ENCODE results near the gene PKIG. TPM values are rescaled to one million over a fixed set of nuclear protein-coding genes. Genes with fewer than 3 reads are reported as not detected.

Gene PKIG
- total and polyA plus RNA-seq, 4 experiments from 2014 or later = 0.36 to 1.1 (median 0.89) TPM

GRCh38 chr20:44662261-44662660, 79.9 kb downstream of the PKIG start:
- ChIA-PET CTCF (ENCODE audit: partially characterized antibody) (interaction anchor here (0.7 to 8.6 kb wide), 2 partner anchors 20 to 21 kb away, joined by 3 to 81 read pairs; no protein-coding TSS in a partner anchor), POLR2A (ENCODE audit: partially characterized antibody) (no interaction called here)
- intact Hi-C loops (cut with micrococcal nuclease) = no loop called here
- Histone ChIP-seq H3K27me3 (ENCODE audit: insufficient read depth, low read length) (no peaks in the 10 kb centered on the region), H3K4me3 (ENCODE audit: low read length in 2 of 2) (no peak overlapping the region), H3K4me1 (ENCODE audit: insufficient read depth, low read length) (no peaks in the 10 kb centered on the region), H3K36me3 (ENCODE audit: insufficient read depth, low read length) (no peaks in the 10 kb centered on the region), H3K27ac (ENCODE audit: low read depth, low read length) (no peak overlapping the region), H3K9me3 (ENCODE audit: control insufficient read depth in 1 of 2, low read length in 2 of 2) (no peaks in the 10 kb centered on the region)
- no peak for DNase-seq
- Mint-ChIP-seq H3K9me3 (peaks cover 0 to 3% (median 0%) of the 10 kb centered on the region in 8 donors), H3K36me3 (peaks cover 15 to 38% of the 10 kb centered on the region in 2 donors), H3K4me3 (no peak overlapping the region), H3K4me1 (peaks cover 3 to 9% (median 6%) of the 10 kb centered on the region in 4 donors), H3K27ac (no peak overlapping the region), H3K27me3 (no peaks in the 10 kb centered on the region)

GRCh38 chr20:44664131-44664530, 81.8 kb downstream of the PKIG start:
- no peaks in the 10 kb centered on the region for H3K27me3 Mint-ChIP-seq
- POLR2A ChIA-PET (ENCODE audit: partially characterized antibody) = interaction anchor here (1.0 kb wide), 1 partner anchor 14 kb away, joined by 3 read pairs; no protein-coding TSS in a partner anchor

GRCh38 chr20:44666066-44666465, 83.7 kb downstream of the PKIG start:
- Histone ChIP-seq H3K36me3 (ENCODE audit: insufficient read depth, low read length) (no peaks in the 10 kb centered on the region), H3K9me3 (ENCODE audit: control insufficient read depth in 1 of 2, low read length in 2 of 2) (no peaks in the 10 kb centered on the region), H3K27me3 (ENCODE audit: insufficient read depth, low read length) (no peaks in the 10 kb centered on the region), H3K4me3 (ENCODE audit: low read length in 2 of 2) (no peak overlapping the region), H3K4me1 (ENCODE audit: insufficient read depth, low read length) (peaks cover 21% of the 10 kb centered on the region), H3K27ac (ENCODE audit: low read depth, low read length) (no peak overlapping the region)
- Mint-ChIP-seq H3K27ac (peak overlapping the region in 1 of 7 donors; percentile 6), H3K4me3 (no peak overlapping the region), H3K27me3 (no peaks in the 10 kb centered on the region), H3K9me3 (no peaks in the 10 kb centered on the region), H3K36me3 (peaks cover 4 to 15% of the 10 kb centered on the region in 2 donors), H3K4me1 (peaks cover 10 to 15% (median 12%) of the 10 kb centered on the region in 4 donors)
- ChIA-PET POLR2A (ENCODE audit: partially characterized antibody) (interaction anchor here (0.6 to 4.1 kb wide), 3 partner anchors 10 to 21 kb away, joined by 3 to 18 read pairs (median 9); partner anchors contain the start of gene ADA), CTCF (ENCODE audit: partially characterized antibody) (interaction anchor here (0.6 to 8.6 kb wide), 5 partner anchors 17 to 35 kb away, joined by 3 to 81 read pairs (median 3); no protein-coding TSS in a partner anchor)
- intact Hi-C loops (cut with micrococcal nuclease) = no loop called here
- no peak for DNase-seq

More at GRCh38 chr20:44664131-44664530, 81.8 kb downstream of the PKIG start:
- Mint-ChIP-seq H3K4me1 (peaks cover 3 to 10% (median 6%) of the 10 kb centered on the region in 4 donors), H3K9me3 (no peaks in the 10 kb centered on the region), H3K27ac (no peak overlapping the region), H3K36me3 (peaks cover 10 to 30% of the 10 kb centered on the region in 2 donors), H3K4me3 (no peak overlapping the region)
- H3K36me3 ChIP-seq (ENCODE audit: insufficient read depth, low read length) = no peaks in the 10 kb centered on the region
- H3K4me3 ChIP-seq (ENCODE audit: low read length in 2 of 2) = no peak overlapping the region
- intact Hi-C loops (cut with micrococcal nuclease) = no loop called here
- CTCF ChIA-PET (ENCODE audit: partially characterized antibody) = interaction anchor here (8.6 kb wide), 1 partner anchor 19 kb away, joined by 81 read pairs; no protein-coding TSS in a partner anchor
- no peaks in the 10 kb centered on the region for H3K9me3 ChIP-seq (ENCODE audit: control insufficient read depth in 1 of 2, low read length in 2 of 2)
- no peak overlapping the region for H3K27ac ChIP-seq (ENCODE audit: low read depth, low read length)
- peaks cover 6% of the 10 kb centered on the region for H3K4me1 ChIP-seq (ENCODE audit: insufficient read depth, low read length)
- no peak for DNase-seq
- no peaks in the 10 kb centered on the region for H3K27me3 ChIP-seq (ENCODE audit: insufficient read depth, low read length)

Other genes starting within 250 kb of the PKIG start
- gene R3HDML, start 245.5 kb upstream of the PKIG start, total RNA-seq = not detected
- gene R3HDML, start 245.5 kb upstream of the PKIG start, polyA plus RNA-seq = not detected
- gene HNF4A, start 226.9 kb upstream of the PKIG start, total RNA-seq = not detected
- gene HNF4A, start 226.9 kb upstream of the PKIG start, polyA plus RNA-seq = not detected
- gene TTPAL, start 106.7 kb upstream of the PKIG start, total RNA-seq = 10 to 100 TPM; 17.5 to 18.9 TPM
- 10 to 100 TPM in 1 of 2 donors, 1 to 10 TPM in 1; 5.7 to 12.3 TPM for gene TTPAL, start 106.7 kb upstream of the PKIG start, polyA plus RNA-seq
- gene SERINC3, start 60.5 kb upstream of the PKIG start, total RNA-seq = 10 to 100 TPM; 84.8 to 90.1 TPM
- 100 to 1,000 TPM; 184 to 212 TPM for gene SERINC3, start 60.5 kb upstream of the PKIG start, polyA plus RNA-seq
- gene ADA, start 69.1 kb downstream of the PKIG start, total RNA-seq = 10 to 100 TPM; 28.4 to 31.0 TPM
- gene ADA, start 69.1 kb downstream of the PKIG start, polyA plus RNA-seq = 10 to 100 TPM; 48.6 to 64.3 TPM
- gene CCN5, start 132.8 kb downstream of the PKIG start, total RNA-seq = not detected
- not detected for gene CCN5, start 132.8 kb downstream of the PKIG start, polyA plus RNA-seq
- gene KCNK15, start 163.3 kb downstream of the PKIG start, total RNA-seq = not detected
- not detected for gene KCNK15, start 163.3 kb downstream of the PKIG start, polyA plus RNA-seq
- gene RIMS4, start 228.0 kb downstream of the PKIG start, total RNA-seq = not detected
- not detected for gene RIMS4, start 228.0 kb downstream of the PKIG start, polyA plus RNA-seq

Measured in CD4-positive, alpha-beta memory T cell (primary cell).